Measurements from ENCODE around the gene UFSP2.
A peak's percentile ranks its signal among the peaks of the same experiment; 100 is the strongest.

The UFSP2 gene, protein sequence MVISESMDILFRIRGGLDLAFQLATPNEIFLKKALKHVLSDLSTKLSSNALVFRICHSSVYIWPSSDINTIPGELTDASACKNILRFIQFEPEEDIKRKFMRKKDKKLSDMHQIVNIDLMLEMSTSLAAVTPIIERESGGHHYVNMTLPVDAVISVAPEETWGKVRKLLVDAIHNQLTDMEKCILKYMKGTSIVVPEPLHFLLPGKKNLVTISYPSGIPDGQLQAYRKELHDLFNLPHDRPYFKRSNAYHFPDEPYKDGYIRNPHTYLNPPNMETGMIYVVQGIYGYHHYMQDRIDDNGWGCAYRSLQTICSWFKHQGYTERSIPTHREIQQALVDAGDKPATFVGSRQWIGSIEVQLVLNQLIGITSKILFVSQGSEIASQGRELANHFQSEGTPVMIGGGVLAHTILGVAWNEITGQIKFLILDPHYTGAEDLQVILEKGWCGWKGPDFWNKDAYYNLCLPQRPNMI

GRCh38 chr4:185425647-185426352 lies at the start of gene UFSP2:
UFSP2 (minus strand) TSS chr4:185425964; CDS start chr4:185425868, 96 bp downstream.
- DNase-seq (ENCODE audit: low spot score) = peak; percentile 96

GRCh38 chr4:185473247-185473646 lies 47.5 kb upstream of the UFSP2 start:
- DNase-seq (ENCODE audit: low spot score) = no peak

DNA sequence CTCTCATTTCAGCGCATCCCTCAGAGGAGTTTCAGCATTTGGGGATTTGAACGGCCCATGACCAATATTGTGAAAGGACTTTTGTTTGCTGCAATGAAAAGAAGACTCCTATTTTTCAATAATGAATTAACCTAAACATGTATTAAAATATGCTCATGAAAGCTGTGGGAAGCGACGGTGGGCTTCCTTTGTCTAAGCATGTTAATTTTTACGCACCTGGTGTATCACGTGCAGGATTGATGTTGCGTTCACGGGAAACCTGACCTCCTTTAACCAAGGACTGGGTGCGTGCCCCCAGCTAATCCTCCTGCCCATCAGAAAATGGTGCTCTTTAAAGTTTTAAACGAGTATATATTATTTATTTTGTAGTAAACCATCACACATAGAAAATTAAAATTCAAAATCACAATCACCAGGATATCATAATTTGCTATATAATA lies 46.4 kb upstream of the UFSP2 start:
- DNase-seq (ENCODE audit: low spot score) = no peak

DNA sequence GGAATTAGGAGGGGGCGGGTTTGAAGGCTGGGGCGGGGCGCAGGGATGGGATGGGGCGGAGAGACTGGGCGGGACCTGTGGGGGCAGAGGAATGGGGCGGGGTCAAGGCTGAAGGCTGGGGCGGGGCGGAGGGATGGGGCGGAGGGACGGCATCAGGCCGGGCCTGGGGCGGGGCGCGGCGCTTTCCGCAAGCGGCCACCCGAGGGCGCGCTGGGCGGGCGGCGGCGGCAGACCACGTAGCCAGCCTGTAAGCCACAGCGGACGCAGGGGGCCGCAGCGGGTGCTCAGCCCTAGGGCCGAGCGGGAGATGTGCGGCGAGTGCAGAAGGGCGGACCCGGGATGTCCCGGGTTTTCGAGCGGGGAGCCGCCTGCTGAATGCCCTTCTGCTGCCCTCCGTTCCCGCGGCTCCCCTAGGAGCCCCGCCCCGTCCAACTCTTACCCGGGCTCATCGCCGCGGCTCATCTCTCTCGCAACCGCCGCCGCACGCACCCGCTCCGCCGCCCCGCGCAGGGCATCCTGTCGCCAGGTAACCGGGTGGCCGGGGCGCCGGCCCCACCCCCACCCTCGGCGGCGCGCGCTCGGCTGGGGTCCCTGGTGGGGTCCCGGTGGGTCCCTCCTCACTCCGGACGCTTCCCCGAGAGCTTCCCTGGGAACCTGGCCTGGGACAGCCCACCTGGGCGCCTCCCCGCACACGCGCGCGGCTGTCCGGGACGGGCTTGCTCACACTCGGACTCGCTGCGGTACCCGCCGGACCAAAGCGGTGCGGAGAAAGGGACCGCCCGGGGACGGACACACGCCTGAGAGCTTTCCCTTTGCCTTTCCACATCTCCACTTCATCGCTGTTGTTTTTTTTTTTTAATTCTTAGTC lies 45.7 kb upstream of the UFSP2 start, which contains the start of gene CCDC110:
CCDC110 (minus strand) TSS at position 499 of the 868 bp plus-strand sequence; CDS start at position 449, 50 bp downstream.
- peak; percentile 95 for DNase-seq (ENCODE audit: low spot score)

- peak; percentile 67 for DNase-seq (ENCODE audit: low spot score)
Observed at GRCh38 chr4:185470501-185471195, 44.9 kb upstream of the UFSP2 start.

- no peak for DNase-seq (ENCODE audit: low spot score)
Observed at GRCh38 chr4:185469580-185470154, 43.9 kb upstream of the UFSP2 start.

GRCh38 chr4:185468999-185469398 lies 43.2 kb upstream of the UFSP2 start:
- DNase-seq (ENCODE audit: low spot score) = no peak

- DNase-seq (ENCODE audit: low spot score) = no peak
Observed at GRCh38 chr4:185467991-185468390, 42.2 kb upstream of the UFSP2 start.

GRCh38 chr4:185467101-185467500 lies 41.3 kb upstream of the UFSP2 start:
- DNase-seq (ENCODE audit: low spot score) = no peak

DNA sequence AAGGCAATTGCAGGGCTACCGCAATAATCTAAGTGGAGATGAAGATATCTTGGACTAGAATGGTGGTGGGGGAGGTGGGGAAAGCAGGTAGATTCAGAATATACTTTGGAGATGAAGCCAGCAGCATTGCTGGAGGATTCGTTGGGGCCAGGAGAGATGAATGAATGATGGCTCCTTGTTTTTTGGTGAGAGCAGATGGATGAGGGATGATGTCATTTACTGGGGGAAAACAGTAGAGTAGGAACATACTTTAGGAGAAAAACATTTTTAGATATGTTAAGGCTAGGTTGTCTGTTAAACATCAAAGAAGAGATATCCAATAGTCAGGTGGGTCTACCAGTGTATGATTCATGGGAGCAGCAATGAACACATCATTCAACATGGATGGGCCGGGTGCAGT lies 39.9 kb upstream of the UFSP2 start:
- DNase-seq (ENCODE audit: low spot score) = no peak

DNA sequence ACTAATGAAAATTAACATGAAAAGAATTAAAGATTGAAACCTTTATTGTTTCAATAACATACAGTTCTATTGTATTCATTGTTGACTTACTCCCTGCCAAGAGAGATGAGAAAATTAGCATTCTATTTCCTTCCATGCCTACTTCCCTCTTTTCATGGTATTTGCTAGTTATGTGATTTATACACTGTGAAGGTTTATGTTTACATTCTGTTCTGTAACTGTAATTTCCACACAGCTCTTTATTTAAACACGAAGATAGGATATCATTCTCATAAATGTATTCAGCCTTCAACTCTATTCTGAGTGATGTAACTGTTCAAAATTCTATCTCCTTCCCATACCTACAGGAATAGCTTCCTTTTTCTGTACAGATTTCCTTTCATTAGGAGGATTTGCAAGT lies 39.1 kb upstream of the UFSP2 start:
- DNase-seq (ENCODE audit: low spot score) = no peak

DNA sequence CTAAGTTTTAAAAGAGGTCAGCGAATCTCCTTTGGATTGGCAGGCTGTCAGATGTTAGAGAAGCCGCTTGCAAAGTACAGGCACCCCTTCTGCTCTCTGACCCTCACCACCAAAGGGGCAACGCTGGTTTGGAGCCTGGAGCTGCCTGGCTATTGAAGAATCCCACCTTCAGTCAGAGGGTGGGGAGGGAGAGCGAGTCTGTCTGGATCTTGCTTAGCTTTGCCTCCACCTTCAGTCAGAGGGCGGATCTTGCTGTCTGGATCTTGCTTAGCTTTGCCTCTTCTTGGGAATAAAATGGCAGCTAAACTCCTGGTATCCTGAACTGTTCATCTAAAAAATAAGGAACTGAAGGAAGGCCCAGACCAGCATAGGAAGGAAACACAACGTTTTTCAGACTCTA lies 38.4 kb upstream of the UFSP2 start:
- DNase-seq (ENCODE audit: low spot score) = no peak

- DNase-seq (ENCODE audit: low spot score) = no peak
Observed at GRCh38 chr4:185463541-185463940, 37.8 kb upstream of the UFSP2 start.

DNA sequence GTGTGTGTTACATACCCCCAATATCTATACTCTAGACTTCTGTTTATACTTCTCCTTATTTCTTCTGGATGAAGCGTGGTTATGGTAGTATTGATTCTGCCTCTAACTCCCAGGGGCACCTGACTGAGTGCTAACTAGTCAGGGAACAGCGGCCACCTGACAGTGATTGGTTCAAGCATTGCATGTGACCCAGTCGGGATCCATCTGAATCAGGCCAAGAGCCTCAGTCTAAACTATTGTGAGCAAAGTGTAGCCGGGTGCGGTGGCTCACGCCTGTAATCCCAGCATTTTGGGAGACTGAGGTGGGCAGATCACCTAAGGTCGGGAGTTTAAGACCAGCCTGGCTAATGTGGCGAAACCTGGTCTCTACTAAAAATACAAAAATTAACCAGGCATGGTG lies 35.8 kb upstream of the UFSP2 start:
- DNase-seq (ENCODE audit: low spot score) = no peak

DNA sequence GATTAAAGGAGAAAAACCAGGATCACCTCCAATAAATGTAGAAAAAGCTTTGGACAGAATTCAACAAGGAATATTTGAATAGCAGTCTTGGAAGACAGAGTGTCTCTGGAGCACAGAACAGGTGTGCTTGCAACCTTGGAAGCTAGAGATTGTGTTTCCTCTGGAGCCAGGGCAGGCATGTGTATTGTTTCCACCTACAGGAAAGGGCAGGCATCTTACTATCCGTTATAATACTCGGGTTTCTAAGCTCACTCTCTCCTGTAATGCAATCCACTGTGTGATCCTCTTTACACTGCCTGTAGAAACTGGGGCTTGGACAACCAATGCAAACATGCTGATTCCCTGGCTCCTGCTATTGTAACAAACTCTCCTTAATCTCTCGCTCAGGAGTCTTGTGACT lies 31.4 kb upstream of the UFSP2 start:
- no peak for DNase-seq (ENCODE audit: low spot score)

GRCh38 chr4:185456131-185456530 lies 30.4 kb upstream of the UFSP2 start:
- DNase-seq (ENCODE audit: low spot score) = no peak

GRCh38 chr4:185445209-185445608 lies 19.4 kb upstream of the UFSP2 start:
- DNase-seq (ENCODE audit: low spot score) = no peak

- DNase-seq (ENCODE audit: low spot score) = no peak
Observed at GRCh38 chr4:185441479-185441878, 15.7 kb upstream of the UFSP2 start.

GRCh38 chr4:185437809-185438208 lies 12.0 kb upstream of the UFSP2 start:
- DNase-seq (ENCODE audit: low spot score) = no peak

DNA sequence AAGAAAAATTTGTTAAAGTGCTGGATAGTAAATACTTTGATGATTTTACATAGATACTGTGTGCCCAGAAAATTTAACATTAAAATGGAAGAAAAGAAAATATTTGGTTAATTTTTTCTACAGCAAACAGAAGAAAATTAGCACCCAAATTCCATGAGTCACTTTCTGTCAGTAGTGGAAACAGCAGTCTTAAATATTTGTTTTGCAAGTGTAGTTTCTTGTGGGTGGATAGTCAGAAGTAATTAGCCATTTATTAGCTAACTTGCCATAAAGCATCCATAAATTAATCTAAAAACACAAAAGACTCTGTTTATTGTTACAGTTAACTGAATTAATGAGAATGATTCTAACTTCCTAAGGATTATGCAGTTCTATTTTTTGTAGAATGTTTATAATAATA lies 9.7 kb upstream of the UFSP2 start:
- DNase-seq (ENCODE audit: low spot score) = no peak

- no peak for DNase-seq (ENCODE audit: low spot score)
Observed at GRCh38 chr4:185429660-185430059, 3.9 kb upstream of the UFSP2 start.
